Transverse colon (tissue), 4 donors: ENCODE results near the gene FUT9.

Experiments
- CTCF ChIP-seq, 5 experiments: fragments of 200-600 bp in 3 of 5; fragments of 450-650 bp in 2 of 5; sonication (generic) in 3 of 5; IDR thresholded peaks; 1 replicate in 2 of 5; 2 replicates in 3 of 5; pipeline ENCODE4 v1.5.1; 2016 to 2017; ENCODE audit warnings: antibody characterized with exemption in 5 of 5, inconsistent platforms in 3 of 5, mild to moderate bottlenecking in 2 of 5, moderate library complexity in 1 of 5
- EP300 ChIP-seq: sonication (generic); formaldehyde crosslinking; IDR thresholded peaks from one replicate; pipeline ENCODE4 v1.6.1; 2017; ENCODE audit warnings: antibody characterized with exemption, low read depth
- POLR2A ChIP-seq: fragments of 450-650 bp; IDR thresholded peaks from one replicate; pipeline ENCODE4 v1.6.1; 2016; ENCODE audit warnings: antibody characterized with exemption, mild to moderate bottlenecking, moderate library complexity
- POLR2AphosphoS5 ChIP-seq, 3 donors: sonication (generic); formaldehyde crosslinking; IDR thresholded peaks; one replicate each; pipeline ENCODE4 v1.6.1; 2016; ENCODE audit warnings: antibody characterized with exemption in 3 of 3

DNA sequence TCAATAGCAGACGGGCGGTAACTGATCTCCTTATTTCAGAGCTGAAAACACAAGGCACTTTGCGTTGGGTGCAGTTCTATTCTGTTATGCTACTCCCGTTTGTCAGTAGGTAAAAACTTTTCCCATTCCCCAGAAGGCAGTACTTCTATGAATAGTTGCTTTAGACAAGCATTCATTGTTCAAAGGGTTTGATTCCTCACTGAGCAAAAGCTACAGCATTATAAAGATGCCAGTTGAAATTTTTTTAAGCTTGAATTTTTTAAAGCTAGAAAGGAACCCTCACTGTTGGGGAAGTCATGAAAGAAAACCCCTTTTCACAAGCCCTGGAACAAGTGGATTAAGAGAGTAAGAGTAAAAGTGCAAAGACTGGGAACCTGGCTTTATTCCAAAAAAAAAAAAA, 42.3 kb downstream of the FUT9 start:
- TF ChIP-seq POLR2A (no peak), POLR2AphosphoS5 (IDR thresholded peaks at IDR 0.05) (no peak), CTCF (IDR thresholded peaks at IDR 0.05) (no peak), EP300 (no peak)
